AML-193 (cell line): ENCODE measurements around the gene PDCD1.

ENCODE experiments used
- DNase-seq, 2 experiments: peaks; one replicate each; lab custom pipeline; 2025; lab: John Stamatoyannopoulos, UW

PDCD1 gene

DNA sequence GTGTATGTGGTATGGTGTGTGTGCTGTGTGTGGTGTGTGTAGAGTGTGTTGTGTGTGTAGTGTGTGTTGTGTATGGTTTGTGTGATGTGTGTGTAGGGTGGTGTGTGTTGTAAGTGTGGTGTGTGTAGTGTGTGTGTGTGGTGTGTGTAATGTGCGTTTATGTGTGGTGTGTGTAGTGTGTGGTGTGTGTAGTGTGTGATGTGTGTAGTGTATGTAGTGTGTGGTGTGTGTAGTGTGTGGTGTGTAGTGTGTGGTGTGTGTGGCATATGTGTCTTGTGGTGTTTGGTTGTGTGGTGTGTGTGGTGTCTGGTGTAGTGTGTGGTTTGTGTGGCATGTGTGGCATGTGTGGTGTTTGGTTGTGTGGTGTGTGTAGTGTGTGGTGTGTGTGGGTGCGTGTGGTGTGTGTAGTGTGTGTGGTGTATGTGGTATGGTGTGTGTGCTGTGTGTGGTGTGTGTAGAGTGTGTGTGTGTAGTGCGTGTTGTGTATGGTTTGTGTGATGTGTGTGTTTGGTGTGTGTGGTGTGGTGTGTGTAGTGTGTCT lies 6.8 kb upstream of the PDCD1 start:
- no peak for DNase-seq

DNA sequence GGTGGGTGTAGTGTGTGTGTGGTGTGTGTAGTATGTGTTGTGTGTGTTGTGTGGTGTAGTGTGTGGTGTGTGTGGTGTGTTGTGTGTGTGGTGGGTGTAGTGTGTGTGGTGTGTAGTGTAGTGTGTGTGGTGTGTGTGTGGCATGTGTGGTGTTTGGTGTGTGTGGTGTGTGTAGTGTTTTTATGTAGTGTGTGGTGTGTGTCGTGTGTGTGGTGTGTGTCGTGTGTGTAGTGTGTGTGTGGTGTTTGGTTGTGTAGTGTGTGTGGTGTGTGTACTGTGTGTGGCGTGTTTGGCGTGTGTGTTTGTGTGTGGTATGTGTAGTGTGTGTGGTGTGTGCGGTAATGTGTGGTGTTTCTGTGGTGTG lies 6.1 kb upstream of the PDCD1 start:
- no peak for DNase-seq

DNA sequence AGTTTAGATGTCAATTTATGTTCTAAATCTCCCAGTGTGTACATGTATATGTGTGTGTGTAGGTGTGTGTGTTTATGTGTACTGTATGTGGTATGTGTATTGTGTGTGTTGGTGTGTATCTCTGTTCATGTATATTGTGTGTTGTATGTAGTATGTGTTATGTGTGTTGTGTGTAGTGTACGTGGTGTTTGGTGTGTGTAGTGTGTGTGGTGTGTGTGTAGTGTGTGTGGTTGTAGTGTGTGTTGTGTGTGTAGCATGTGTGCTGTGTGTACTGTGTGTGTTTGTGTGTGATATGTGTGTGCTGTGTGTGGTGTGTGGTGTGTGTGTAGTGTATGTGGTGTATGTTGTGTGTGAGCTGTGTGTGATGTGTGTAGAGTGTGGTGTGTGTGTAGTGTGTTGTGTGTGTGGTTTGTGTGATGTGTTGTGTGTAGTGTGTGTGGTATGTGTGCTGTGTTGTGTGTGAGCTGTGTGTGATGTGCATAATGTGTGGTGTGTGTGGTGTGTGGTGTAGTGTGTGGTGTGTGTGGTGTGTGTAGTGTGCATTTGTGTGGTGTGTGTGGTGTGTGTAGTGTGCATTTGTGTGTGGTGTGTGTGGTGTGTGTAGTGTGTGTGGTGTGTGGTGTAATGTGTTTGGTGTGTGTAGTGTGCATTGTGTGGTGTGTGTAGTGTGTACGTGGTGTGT lies 5.6 kb upstream of the PDCD1 start:
- no peak for DNase-seq

DNA sequence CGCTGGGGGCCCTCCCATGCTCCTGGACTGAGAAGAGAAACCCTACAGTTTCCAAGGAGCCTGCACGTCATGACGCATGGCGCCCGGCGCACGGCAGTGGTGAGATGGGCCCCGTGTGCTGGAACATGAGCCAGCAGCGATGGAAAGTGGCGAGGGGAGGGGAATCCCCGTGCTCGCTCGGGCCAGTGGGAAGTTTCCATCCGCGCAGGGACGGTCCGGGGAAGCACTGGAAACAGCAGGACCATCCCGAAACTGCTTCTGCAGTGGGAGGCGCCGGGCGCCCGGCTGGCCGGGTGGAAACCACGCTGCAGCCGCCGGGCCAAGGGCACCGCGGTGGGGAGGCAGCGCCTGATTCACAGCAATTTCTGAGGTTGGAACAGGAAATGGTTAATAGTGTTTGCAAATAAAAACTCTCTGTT lies 4.9 kb upstream of the PDCD1 start:
- DNase-seq, result no peak

DNA sequence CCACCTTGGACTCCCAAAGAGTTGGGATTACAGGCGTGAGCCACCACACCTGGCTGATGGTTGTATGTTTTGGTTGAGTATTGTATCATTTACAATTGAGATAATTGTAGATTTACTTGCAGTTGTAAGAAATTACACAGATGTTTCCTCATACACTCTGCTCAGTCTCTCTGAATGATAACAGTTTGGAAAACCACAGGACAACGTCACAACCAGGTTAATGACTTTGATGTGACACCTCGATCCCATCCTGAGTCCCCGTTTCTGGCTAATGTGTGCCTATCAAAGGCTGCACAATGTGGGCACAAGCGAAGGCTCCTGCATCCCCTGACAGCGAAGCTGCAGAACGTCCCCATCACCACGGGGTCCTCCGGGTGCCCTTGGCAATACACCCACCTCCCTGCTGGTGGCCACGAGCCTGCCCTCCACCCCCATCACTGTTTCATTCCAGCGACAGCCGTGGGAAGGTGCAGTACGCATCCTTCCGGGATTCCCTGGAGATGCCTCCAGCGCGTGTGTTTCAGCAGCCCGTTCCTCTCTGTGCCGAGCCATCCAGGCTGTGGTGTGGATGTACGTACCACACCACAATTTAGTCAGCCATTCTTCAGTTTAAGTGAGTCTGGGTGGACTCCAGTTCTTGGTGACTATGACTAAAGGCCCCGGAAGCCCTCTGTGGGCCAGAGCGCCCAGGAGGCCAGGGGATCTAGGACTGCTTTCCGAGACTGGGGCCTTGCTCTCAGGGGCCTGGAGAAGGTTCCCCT lies 4.3 kb upstream of the PDCD1 start:
- no peak for DNase-seq

DNA sequence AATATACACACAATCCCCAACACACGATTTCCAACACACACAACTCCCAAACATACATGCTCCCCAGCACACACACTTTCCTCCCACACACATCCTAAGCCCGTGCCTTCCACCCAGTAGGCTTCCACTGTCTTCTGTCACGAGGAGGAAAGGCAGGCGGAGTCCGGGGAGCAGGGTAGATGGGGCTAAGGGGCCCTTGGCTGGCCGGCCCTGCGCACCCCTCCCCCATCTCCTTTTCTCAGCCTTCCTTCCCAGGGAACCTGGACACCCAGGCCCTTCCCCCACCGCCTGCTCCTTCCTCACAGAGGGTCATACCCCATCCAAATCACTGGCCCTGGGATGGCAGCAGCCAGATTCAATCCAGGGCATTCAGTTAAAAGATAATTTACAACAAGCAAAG lies 3.4 kb upstream of the PDCD1 start:
- no peak for DNase-seq

DNA sequence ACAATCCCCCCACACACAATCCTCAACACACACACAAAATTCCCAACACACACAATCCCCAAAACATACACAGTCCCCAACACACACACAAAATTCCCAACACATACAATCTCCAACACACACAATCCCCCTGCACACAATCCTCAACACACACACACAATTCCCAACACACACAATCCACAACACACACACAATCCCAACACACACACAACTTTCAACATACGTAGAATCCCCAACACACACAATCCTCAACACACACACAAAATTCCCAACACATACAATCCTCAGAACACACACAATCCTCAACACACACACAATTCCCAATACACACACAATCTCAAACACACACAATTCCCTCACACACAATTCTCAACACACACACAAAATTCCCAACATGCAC lies 2.6 kb upstream of the PDCD1 start:
- no peak for DNase-seq

DNA sequence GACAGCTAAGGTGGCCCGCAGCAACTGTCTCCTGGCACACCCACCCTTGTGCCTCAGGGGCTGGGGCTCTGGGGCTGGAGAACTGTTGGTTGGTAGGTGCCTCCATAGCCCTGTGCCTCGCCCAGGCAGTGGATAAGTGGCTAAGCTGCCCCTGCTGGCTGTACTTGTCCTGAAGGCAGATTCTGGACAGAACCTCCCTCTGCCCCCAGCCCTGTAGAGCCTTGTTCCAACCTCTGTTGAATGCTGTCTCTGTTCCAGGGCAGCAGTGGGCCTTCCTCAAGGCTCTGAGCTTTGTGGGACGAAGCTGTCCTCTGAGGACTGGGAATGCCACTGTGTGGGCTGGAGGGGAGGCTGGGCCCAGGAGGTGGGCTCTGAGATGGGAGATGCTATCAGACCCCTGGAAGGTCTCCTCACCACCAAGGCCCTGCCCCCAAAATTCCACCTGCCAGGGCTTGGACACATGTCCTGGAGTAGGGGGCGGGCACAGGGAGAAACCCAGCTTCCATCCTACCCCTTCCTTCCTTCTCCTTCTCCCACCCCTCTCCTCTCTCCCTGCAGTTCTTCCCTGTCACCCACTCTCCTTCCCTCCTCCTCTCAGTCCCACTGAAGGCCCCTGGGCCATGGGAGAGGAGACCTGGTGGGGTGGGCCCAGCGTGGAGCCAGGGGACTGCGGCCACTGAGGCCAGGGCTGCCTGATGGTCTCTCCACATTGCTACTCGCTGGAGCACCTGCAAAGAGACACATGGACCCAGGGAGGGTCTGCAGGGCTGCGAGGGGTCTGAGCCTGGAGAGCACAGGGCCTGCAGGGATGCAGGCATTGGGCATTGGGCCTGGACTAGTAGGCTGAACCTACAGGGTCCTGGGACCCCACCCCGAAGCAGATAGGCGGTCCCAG lies 1.7 kb upstream of the PDCD1 start:
- no peak for DNase-seq

DNA sequence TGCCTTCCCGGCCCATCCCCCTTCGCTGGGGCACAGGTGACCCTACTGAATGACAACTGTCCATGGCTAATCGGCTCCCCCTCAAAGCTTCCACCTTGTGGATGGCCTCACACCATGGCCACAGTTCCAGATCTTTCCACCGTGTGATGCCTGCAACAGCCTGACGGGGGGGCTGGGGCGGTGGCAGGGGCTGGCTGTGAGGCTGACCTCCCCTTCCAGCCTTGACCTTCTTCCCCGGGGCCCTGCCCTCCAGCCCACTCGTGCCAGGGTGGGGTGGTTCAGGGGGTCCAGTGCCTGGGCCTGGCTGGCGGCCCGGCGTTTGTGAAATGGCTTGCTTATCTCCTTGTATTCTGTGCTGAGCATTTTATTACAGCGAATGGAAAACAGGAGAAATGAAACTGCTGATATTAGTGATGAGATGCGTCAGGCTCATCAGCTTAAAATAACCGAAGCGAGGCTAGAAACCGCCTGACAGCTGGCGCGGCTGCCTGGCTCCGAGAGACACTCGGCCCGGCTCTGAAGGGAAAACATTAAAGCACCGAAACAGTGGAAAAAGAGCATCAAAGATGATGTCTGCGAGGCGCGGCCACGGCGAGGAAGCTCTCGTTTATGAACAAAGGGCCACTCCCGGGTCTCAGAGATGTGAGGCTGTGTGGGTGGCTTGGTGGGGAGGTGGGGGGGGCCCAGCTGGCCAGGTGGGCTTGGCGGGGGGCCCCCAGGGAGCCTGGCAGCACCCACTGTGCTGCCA lies 916 bp upstream of the PDCD1 start:
- DNase-seq, result no peak

DNA sequence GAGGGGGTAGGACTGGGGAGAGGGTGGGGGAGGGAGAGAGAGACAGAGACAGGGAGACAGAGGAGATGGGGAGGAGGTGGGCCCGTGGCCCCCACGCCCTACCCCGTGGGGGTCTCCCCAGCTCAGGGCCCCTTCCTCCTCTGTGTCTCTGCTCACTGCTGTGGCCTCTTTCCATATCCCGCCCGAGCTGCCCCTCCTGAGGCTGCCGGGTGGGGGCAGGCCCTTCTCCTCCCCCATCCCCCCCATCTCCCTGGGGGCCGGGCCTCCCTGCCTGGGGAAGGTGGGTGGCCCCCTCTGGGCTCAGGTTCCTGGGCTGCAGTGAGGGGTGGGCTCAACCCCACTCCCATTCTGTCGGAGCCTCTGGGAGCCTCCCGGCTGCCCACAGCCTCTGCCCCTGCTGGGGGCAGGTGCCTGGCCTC lies 332 bp upstream of the PDCD1 start:
- DNase-seq, result no peak

DNA sequence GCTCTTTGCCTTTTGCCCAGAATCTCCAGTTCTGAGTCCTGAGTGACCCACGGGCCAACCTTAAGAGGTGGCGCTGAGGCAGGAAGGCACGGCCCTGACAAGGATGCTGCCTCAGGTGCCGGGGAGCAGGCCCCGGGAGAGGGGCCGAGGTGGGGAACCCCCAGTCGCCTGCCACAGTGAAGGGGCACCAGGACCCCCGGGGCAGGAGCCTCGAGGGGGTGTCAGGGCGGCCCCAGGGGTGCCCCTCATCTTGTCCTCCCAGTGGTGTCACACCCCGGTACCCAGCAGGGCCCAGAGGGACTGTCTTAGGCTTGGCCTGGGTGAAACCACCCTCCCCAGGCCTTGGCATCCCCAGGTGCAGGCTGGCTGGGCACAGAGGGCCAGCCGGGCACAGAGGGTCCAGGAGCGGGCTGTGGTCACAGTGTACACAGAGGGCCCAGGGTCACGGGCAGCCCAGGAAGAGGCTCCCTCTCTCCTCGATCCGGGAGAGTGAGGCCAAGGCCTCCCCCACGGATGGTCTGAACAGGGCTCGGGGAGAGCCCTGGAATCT lies 1.0 kb downstream of the PDCD1 start:
- no peak for DNase-seq

DNA sequence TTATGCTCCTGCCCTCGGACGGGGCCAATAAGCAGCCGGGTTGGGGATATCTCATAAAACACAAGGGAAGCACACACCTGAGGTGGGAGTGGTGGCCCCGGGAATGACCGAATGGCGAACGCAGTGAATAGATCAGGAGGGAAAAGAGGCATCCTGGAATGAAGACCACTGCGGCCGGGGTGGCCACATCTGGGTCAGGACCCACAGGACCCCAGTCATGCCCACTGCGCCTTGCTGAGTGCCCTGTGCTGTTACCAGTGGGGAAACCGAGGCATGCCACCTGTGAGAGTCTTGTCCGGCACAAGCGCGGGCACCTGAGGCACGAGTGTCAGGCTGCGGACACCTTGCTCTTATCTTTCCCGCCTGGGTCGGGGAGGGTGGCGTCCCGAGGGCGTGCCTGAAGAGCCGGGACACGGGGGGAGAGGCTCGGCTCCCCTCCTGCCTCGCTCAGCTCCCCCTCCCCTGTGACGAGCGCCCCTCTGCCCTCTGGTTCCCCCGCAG lies 1.6 kb downstream of the PDCD1 start:
- DNase-seq, result no peak

DNA sequence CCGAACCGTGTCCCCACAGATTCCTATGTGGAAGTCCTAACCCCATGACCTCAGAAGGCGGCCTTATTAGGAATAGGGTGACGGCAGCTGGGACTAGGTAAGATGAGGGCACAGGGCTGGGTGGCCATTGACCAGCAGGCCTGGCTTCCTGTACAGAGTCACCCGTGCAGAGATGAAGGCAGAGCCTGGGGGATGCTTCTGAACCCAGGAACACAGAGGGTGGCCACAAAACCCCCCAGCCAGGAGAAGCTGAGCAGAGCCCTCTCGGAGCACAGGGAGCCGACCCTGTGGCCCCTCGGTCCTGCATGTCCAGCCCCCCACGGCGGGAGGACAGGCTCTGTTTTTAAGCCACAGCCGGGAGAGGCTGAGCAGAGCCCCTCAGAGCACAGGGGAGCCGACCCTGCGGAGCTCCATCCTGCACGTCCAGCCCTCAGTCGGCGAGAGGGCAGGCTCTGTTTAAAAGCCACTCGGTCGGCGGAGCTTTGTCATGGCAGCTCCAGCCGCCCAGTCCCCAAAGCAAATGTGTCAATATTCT lies 2.7 kb downstream of the PDCD1 start:
- no peak for DNase-seq

DNA sequence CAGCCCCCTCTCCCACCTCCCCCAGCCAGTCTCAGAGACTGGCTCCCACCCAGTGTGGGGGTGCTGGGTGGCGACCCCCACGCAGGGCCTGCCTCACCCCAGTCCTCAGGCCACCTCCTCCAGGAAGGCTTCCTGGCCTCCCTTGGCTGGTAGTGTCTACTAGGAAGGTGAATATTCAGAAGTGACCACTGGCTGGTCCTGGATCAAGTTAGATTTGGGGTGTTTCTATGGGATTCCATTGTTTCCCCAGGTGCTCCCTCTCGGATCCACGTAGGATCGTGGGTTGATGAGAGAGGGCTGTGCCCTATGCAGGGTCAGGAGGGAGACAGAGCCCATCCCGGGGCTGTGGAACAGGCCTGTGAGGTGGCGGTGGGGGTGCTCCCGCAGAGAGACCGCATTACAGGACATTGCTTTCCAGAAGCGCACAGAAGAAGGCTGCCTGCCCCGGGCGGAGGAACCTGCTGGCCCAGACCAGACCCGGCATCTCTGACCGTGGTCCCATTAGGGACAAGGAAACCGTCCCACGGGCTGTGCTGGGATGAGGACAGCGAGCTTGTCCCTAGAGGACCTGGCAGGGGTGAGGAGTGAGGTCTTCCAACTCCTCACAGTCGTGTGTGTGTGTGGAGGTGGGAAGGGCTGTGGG lies 3.3 kb downstream of the PDCD1 start:
- no peak for DNase-seq

DNA sequence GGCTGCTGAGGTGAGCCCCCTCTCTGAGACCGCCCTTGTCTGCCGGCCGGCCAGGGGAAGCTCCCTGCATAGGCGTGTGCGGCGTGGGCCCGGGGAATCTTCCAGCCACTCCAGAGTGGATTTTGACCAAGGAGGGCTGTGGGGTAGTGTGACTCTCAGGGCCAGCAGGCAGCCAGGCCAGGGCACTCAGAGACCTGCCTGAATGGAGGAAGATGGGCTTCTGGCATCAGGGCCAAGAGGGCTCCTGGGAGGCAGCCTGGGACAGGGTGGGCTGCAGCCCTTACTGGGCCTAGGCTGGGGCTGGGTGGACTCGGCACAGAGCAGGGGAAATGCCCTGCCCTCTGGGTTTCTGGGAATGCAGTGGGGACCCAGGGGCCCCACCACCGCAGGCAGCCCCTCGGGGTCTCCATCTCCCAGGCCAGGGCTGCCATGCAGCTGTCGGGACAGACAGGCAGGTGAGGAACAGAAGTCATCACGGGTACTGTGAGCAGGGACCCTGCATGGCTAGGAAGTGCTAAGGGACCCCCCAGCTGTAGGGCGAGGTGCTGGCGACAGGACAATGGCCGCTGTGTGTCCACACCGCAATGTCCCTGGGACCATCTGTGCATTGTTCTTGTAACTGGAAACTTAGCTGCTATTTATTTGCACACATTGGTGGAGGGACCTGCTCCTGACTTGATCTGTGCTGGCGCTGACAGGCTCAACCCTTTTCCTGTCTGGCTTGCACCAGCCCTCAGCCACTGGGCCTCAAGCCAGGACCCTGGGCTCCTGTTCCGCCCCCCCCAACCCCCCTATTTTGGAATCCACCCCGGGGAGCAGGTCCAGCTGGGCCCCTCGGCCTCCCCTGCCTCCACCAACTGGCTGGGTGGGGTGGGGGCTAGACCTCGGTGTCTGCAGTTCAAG lies 4.1 kb downstream of the PDCD1 start:
- no peak for DNase-seq

DNA sequence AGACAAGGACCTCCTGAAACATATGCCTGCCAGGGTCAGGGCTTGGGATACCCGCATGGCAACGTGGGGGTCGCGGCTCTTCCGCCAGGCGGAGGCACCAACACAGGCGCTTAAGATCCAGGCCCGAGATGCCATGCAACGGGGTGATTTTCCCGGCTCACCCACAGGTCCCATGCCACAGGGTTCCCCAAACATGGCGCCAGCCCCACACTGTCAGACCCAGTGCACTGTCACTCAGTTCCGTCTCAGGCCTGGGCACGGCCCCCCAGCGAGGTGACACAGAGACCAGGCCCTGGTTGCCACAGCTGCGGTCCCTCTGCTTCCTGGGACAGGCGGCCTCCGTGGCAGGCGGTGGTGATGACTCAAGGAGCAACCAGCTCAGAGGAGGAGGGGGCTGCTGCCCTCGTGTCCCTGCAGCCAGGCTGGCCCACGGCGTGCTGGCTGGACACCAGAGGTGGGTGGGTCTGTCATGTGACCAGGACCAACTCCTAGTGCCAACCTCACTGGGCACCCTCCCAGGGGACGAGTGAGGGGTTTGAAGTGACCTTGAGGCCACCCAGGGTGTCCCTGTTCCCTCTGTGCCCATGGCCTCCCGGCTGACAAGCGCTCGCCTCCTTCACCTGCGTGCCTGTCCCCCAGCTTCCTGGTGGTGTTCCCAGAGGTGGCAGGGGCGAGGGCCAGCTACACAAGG lies 4.9 kb downstream of the PDCD1 start:
- no peak for DNase-seq

DNA sequence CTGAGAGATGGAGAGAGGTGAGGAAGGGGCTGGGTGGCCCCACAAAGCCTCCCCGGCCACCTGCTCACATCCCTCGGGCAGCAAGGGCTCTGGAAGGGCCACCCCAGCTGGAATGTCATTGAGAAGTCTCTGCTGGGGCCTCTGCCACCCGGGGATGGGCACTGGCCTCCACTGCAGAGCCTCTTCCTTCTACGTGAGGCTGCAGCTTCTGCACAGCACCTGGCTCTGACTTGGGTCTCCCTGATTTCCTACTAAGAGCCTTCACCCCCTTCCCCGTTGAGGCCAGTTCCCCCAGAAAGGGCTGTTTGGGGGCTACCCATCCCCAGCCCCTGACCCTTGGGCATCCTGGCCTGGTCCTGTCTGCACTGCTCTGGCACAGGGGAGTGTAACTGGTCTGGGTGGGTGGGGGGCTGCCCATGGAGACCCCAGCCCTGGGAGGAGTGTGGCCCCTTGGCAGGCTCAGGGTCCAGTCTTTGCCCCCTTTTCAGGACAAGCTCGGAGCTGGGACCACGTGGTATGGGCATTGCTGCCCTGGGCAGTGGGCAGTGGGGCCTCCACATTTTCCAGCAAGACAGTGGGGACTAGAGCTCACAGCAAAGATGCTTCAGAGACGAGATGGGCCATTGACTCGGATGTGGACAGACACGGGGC lies 5.6 kb downstream of the PDCD1 start:
- DNase-seq, result no peak
